SHP77 (cell line): ENCODE measurements around the gene APBA1.
A peak's percentile ranks its signal among the peaks of the same experiment; 100 is the strongest.

Experiments
- DNase-seq, 2 experiments: peaks; one replicate each; lab custom pipeline; 2025; lab: John Stamatoyannopoulos, UW

Gene APBA1

DNA sequence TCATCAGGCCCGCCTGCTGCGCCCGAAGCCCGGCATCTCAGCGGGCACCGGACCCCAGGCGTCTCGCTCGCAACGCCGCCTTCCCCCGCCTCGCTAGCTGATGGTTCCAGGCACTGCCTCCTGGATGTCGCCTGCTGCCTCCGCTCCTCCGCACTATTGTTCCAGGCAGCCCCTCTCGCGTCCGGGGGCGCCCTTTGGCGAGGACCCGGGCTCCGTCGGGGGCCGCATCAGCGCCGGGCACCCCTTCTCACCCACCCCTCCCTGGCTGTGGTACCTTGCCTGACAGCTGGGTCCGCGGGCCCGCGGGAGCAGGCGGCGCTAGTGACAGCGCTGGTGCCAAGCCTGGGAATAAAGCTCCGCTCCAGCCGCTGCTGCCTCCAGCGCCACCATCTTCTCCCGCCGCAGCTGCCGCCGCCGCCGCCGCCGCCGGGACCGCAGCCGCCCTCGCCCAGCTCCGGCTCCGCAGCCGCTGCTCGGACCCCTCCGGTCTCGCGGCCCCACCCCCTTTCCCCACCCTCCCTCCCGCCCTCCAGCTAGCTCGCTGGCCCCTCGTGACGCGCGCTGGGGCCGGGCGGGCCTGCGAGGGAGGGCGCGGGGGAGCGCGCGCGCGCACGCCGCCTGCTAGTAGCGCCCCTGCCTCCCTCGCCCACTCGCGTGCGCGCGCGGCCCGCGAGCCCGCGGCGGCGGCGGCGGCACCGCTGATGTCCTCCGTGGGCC is at the start of gene APBA1:
Gene APBA1 (minus strand): TSS at position 493 of the 717 bp plus-strand sequence.
- DNase-seq = peak; percentile 5 to 42

DNA sequence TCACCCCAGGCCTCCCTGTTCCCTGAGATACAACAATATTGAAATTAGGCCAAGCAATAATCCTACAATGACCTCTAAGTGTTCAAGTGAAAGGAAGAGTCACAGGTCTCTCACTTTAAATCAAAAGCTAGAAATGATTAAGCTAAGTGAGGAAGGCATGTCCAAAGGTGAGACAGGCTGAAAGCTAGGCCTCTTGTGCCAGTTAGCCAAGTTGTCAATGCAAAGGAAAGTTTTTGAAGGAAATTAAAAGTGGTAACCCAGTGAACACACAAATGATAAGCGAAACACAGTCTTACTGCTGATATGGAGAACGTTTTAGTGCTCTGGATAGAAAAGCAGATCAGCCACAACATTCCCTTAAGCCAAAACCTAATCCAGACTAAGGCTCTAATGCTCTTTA is 47.8 kb upstream of the APBA1 start:
- DNase-seq = no peak

DNA sequence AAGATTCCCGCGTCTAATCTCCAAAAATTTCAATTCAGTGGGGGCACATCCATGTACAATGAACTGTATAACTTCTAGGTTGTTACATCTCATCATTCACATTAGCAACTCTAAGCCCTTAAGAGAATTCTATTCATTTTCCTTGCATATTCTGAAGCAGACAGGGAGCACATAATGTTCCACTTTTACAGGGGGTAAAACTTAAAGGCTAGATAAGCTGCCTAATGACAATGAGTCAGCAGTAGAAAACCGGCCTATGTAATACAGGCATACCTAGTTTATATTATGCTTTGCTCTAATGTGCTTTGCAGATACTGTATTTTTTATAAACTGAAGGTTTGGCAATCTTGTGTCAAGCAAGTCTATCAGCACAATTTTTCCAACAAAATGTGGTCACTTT is 47.2 kb upstream of the APBA1 start:
- DNase-seq = no peak

DNA sequence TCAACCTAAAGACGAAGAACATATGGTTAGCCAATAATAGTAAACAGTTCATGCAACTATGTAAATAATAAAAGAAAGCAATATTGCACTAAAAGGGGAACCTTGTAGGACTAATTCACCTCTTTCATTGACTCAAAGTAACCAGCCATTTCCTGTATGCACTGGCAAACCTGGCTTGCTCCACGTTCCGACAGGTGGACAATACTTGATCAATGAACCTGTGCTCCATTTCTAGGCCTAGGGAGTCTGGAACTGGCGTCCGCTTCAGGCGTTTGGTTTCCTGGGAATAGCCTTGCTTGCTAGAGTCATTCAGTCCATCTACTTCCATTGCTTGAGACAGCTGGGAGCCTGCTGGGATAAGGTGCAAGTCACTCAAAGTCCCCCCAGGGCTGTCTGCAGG is 46.0 kb upstream of the APBA1 start:
- DNase-seq = no peak

DNA sequence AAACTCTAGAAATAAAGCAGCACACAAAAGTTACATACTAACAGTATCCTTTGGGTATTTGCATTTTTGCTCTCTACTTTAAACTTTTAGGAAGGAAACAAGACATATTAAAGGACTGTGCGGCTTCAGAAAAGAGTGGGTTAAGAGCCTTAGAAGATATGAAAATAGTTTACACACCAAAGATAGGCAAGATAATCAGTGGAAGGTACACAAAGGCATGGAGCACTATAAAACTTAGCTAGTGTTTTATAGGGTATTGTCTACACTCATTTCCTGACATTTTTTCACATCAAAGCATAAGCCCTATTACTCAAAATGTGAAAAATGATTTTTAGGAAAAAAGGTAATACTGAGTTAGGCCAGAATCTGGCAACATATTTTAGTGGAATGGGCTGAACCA is 43.7 kb upstream of the APBA1 start:
- no peak for DNase-seq

DNA sequence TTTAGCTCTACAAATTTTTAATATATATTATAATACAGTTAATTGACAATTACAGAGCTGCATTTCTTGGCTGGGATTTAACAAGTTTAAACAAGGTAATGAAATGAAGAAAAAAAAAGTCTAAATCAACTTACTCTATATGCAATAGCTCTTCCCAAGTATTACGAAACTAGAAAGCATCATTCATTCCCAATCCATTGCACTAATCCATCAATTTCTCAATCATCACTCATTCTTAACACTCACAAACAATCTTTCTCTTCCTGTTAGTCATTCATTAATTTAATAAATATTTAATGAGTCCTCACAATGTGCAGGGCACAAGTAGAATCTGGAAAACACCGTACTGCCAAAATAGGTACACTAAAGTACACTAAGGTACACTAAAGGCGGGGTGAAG is 42.9 kb upstream of the APBA1 start:
- DNase-seq = no peak

DNA sequence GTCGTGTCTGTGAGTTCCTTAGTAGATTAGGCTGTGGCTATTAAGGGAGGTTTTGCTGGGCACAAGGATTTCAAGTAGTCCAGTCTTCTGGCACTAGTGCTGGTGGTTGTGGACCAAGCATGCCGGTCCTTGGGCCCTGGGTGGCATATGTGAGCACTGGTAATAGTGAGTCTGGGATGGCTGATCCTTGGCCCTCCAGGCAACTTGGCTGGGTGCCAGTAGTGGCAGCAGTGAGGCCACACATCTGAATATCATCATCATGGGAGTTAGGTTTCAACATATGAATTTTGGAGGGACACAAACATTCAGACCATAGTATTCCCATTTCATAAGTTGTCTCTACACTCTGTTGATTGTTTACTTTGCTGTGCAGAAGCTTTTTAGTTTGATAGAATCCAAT is 25.3 kb upstream of the APBA1 start:
- DNase-seq = no peak

DNA sequence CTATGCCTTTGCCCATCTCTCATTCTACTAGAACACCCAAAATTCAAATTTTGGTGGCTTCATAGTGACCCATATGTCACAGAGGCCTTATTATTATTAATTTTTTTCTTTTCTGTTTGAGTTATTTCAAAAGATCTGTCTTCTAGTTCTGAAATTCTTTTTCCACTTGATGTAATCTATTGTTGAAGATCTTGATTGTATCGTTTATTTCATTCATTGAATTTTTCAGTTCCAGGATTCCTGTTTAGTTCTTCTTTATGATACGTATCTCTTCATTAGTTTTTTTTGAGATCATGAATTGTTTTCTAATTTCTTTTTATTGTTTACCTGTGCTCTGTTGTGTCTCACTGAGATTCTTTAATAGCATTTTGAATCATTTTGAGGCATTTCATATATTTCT is 24.6 kb upstream of the APBA1 start:
- DNase-seq = no peak

DNA sequence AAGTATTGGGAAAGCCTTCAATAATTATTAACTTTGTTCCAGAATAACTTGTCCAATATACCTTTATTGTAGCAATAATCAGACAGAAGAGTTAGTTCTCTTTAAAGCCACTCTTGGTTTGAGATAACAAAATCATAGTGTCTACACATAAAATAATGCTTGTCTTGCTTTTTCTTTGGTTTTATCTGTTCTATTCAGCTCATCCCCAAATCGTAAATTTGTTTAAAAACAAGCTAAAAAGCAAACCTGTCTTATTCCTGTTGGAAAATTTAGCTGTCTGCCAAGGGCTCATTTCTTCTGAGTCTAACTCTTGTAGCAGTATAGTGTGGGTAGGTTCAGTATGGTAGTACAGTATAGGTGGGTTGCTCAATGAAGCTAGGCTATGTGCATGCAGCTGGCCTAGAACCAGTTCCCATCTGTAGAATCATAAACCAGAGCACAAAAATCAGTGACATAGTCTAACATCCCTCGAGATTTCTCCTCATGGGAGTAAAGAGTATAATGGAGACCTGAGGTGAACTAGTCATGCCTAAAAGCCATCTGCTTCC is 17.9 kb upstream of the APBA1 start:
- no peak for DNase-seq

DNA sequence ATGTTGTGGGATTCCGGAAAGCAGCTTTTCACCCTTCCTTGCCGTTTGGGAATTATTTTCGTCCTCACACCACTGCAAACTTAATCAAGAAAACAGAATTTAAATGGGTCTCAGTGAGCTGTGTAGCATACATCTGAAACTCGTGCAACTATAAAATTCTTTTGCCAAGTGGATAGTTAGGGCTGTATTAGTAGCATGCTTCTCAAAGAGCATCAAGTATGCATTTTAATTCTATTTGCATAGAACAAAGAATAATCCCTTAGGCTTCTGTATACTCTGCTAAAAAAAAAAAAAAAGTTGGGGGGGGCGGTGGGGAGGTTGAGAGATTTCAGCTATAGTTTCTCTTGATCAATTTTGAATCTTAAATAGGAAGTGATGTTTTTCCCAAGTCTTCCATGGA is 11.8 kb upstream of the APBA1 start:
- no peak for DNase-seq

DNA sequence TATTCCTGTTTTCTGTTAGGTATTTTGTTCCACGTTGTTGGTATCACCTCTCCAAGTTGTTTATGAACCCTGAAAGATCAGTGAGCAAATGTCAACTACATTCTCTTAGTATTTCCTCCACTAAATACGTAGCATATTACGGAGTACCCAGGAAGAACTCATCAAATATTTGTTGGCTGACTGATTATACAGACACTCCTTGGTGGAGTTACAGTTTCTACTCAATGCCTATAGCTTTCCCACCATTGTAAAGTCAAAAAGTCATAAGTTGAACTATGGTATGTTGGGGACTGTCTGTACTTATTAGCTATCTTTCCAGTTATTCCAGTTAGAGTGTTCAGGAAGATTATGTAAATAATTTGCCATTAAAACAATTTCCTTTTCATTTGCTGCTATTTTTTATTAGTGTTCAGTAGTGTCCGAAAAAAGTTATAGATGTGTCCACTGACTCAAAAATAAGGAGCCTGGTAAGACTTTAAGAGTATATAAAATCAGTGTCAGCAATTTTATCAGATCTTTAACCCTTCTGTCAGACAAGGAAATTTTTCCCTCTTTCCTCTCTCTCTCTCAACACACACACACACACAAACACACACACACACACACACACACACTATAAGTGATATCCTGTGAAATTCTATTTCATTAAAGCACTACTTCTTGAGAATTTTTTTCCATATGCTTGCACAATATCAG is 6.8 kb upstream of the APBA1 start:
- DNase-seq = no peak

DNA sequence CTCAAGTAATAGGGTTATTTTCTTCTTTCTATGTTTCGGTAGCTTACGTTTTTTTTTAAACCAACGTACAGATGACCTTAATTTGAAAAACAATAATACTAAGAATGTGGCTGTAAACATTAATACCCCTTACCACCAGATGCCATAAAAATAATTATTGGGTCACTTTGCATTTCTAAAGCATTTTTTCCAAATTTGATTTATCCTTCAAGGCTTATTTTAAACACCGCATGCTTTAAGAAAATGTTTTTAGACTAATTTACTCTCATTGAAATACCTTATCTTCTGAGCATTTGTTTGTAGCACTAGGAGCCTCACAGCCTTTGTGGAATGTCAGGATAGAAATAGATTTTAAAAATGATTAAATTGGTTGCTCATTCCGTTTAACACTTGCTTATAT is 5.8 kb upstream of the APBA1 start:
- DNase-seq = no peak

DNA sequence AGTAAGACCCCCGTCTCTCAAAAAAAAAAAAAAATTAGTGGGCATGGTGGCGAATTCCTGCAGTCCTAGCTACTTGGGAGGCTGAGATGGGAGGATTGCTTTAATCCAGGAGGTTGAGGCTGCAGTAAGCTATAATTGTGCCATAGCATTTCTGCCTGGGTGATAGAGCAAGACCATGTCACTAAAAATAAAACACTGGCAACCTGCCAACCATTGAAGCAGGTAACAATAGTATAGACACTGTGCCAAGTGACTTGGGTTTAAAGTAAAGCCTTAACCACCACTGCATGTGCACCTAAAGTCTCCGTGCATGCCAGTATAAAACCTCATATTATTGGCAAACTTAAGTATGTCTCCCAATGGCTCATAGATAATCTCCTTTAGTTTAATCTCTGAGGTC is 3.4 kb upstream of the APBA1 start:
- no peak for DNase-seq

DNA sequence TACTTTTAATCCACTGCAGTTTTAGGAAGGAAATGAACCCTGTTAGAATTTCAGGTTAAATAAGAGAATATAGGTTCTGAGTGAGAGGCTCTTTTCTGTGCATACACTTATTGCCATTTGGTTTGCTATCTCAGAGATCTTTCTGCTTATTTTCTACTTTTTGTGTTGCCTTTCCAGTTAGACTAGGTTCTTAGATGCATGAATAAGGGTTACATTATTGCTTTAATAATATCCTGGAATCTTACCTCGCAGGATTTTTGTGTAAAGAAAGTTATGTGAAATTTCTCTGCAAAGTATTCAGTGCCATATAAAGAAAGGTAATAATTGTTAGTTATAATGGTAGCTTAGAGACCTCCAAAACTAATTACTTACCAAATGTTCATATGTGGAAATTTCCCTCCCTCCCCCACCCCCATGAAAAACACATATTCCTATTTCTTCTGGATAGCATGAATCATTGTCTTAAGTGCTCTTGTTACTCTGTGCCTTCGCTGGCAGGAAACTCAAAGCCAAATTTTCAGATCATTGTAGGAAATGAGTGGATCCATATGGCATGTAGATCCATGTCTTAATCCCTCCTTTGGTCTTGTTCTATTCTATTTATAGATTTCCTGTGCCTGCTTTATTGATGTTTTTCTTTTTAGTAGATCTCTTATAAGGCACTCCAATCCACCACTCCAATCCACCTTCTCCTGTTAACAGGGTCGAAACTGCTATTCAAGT is 2.7 kb upstream of the APBA1 start:
- no peak for DNase-seq

DNA sequence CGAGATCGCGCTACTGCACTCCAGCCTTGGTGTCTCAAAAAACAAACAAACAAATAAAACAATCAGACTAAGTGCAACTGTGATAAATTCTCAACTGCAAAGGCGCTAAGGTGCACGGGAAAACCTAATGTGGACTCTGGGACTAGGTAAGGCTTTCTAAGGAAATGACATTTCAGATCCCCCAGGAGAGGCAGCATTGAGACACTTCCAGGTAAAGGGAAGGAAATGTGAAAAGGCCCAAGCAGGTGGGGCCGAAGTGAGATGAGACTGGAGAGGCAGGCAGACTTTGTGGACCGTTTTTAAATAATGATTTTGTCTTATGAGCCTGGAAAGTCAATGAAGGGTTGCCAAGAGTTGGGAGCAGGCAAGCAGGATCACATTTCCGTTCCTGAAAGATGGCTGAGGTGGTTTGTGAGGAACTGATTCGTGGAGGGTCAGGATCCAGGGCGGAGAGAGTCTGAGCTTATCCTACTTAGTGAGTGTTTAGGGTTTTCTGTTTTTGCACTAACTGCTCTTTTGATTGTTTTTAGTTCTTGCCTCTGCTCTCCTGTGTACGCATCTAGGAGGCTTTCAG is 2.0 kb upstream of the APBA1 start:
- DNase-seq = peak; percentile 9 to 41

DNA sequence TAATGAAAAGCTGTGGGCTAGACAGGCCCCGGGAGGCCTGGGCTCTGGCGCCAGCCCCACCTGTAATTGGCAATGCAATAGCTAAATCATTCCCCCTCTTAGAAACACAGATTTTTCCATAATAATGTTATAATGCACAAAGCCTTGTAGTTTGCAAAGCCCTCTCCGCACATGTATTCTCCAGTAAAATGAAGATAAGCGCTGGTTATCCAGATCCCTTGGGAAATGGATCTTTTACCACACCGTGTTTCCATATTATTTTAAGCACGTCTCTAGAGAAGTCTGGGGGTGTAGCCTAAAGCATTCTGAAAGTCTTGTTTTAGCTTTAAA is 1.1 kb upstream of the APBA1 start:
- no peak for DNase-seq

DNA sequence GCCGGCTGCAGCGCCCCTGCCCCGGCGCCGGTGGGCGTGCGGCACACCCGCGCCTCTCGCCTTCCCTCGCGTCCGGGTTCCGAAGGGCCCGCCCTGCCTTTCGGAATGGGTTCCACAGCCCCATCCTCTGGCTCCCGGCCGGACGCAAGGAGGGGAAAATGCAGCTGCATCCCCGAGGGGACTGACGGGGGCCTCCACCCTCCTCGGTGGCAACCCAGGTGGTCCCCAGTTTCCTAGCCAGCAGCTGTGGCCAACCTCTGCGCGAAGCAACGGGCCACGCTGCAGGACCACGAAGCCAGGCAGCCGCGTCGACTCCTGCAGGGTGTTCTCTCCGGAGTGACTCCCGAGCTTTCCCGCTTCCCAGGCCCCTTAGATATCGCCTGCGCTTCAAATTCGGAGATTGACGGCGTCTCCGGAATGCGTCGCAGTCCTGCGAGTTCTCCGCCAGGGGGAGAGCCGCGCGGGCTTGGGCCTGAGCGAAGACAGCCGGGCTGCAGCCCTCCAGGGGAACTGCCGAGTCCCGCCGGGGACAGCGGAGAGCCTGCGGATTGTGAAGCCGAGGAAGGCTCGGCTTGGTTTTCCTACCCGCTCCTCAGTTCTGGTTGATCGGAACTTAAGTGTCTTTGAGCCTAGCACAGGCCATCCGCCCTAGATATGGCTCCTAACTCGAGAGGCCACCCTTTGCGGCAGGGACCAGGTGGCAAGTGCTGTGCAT is 582 bp upstream of the APBA1 start:
- peak; percentile 60 to 83 for DNase-seq

DNA sequence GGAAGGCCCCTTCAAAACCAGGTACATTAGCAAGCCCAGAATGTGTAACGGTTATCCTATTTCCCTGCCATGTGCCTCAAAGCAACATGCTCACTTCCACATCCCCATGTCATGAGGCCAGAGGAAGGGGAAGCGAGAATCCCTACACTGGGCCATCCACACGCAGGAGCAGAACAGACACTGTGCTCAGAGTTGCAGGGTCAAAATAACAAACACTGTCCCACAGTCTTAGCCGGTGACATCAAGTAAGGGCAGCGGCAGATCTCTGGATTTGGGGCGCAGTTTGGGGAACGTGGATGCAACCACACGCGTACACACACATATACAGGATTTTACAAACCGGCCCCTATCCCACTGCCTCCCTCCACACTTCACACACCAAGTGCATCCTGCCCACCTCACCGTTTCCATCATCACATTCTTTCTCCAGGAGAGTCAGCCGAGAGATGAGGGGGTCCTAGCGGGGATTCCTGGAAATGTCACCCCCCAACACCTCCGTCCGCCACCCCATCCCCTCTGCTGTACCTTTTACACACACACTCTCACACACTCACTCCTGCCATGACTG is 776 bp downstream of the APBA1 start:
- DNase-seq = no peak

DNA sequence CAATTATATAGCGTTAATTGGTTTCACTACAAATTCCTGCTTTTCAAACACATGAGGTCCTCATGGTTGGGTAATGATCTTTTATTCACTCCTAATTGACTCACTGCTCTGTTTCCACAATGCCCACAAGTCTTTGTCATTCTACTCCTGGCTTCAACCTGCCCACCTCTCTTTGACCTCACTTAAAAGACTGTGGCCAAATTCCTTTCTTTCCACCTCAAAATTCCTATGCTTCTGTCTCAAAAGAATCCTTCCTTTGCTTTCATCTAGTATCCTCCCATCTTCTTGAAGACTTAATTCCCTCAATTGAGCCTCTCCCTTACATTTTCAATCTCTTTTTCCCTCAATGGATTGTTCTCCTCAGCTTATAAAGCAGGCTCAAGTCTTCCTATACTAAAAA is 4.9 kb downstream of the APBA1 start:
- no peak for DNase-seq

DNA sequence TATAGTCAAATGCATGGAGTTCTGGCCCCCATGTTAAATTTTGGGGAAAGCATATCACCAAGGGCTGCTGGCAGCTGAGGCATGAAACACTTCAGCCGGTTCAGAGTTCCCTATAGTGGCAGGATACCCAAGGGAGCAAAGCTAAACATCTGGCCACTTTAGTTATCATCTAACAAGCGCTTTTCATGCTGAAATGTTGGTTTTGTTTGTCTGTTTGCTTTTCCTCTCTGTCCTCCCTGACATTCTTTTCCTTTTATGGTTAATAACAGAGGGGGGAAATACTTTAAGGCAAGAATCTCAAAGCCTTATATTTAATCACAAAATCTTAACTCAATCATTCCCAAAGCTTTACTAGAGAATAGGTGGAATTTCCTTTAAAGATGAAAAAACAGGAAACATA is 11.9 kb downstream of the APBA1 start:
- no peak for DNase-seq

DNA sequence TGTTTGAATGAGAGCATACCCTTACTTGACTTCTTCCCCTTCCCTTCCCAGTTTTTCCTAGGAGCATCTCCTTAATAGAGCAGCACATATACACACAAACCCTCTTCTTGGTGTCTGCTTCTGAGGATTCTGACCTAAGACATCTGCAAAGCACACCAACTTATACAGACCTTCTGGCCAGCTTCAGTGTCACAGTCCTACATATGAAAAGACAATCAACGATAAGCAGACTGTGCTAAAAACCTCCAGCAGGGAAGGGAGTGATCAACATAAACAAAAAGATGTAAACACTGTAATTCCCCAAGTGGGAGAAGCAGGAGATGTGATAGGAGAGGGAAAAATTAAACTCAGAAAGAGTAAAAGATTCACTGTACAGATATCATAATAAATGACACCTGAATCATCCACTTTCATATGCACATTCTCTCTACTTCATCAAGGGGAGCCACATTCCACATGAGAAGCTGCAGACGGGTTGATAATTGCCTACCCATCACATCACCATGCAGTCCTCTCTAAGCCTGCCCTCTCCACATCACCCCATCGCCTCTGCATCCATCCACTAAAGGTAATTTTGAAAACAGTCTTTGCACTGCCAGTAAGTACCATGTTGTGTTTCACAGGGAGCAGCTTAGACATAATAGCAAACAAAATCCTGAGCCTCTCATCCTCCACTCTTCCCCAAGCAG is 13.0 kb downstream of the APBA1 start:
- no peak for DNase-seq
